Hematopoietic multipotent progenitor cell (in vitro differentiated cells): ENCODE measurements around the gene PODNL1. TPM values are rescaled to one million over a fixed set of nuclear protein-coding genes. Genes with fewer than 3 reads are reported as not detected.

ENCODE experiments used
- DNase-seq, 3 donors: peaks; one replicate each; pipeline ENCODE4 v3.0.0-alpha.2; 2011 to 2015; ENCODE audit warnings: low read depth in 2 of 3, low spot score in 2 of 3
- total RNA-seq: library from RNA; depleted of rRNA; stranded (reverse); fragments of >200 nt; gene quantifications from one replicate; pipeline ENCODE4 v1.2.3, GENCODE V29; 2012

Gene PODNL1
- total RNA-seq, 1 donor, result under 0.01 TPM

- no peak for DNase-seq
Observed at GRCh38 chr19:13899912-13900584, 38.2 kb downstream of the PODNL1 start.

- no peak for DNase-seq
Observed at GRCh38 chr19:13899393-13899792, 38.8 kb downstream of the PODNL1 start.

- no peak for DNase-seq
Observed at GRCh38 chr19:13896227-13896626, 42.0 kb downstream of the PODNL1 start.

GRCh38 chr19:13894552-13894951 lies 43.7 kb downstream of the PODNL1 start:
- no peak for DNase-seq

GRCh38 chr19:13892870-13893269 lies 45.3 kb downstream of the PODNL1 start:
- DNase-seq, result no peak

GRCh38 chr19:13890136-13890535 lies 48.1 kb downstream of the PODNL1 start:
- DNase-seq, result no peak

- DNase-seq, result no peak
Observed at GRCh38 chr19:13888281-13888680, 49.9 kb downstream of the PODNL1 start.

- DNase-seq, result no peak
Observed at GRCh38 chr19:13887517-13887916, 50.7 kb downstream of the PODNL1 start.

- DNase-seq, result no peak
Observed at GRCh38 chr19:13887018-13887436, 51.2 kb downstream of the PODNL1 start.

GRCh38 chr19:13885826-13886365 lies 52.3 kb downstream of the PODNL1 start:
- DNase-seq, result no peak

GRCh38 chr19:13884726-13885591 lies 53.3 kb downstream of the PODNL1 start:
- no peak for DNase-seq

- DNase-seq, result no peak
Observed at GRCh38 chr19:13883516-13884064, 54.6 kb downstream of the PODNL1 start.

GRCh38 chr19:13882836-13883235 lies 55.4 kb downstream of the PODNL1 start:
- DNase-seq, result no peak

- DNase-seq, result no peak
Observed at GRCh38 chr19:13882419-13882795, 55.8 kb downstream of the PODNL1 start.

- peak in 2 of 3 donors; percentile 43 to 49 for DNase-seq
Observed at GRCh38 chr19:13881692-13882418, 56.4 kb downstream of the PODNL1 start.

GRCh38 chr19:13881251-13881691 lies 56.9 kb downstream of the PODNL1 start:
- DNase-seq, result peak in 2 of 3 donors; percentile 48 to 54

Other genes starting within 250 kb of the PODNL1 start
- gene MRI1, start 173.9 kb downstream of the PODNL1 start, total RNA-seq, result 86.7 TPM
- gene C19orf53, start 164.0 kb downstream of the PODNL1 start, total RNA-seq, result 30.4 TPM
- gene ZSWIM4, start 143.0 kb downstream of the PODNL1 start, total RNA-seq, result 15.1 TPM
- gene NANOS3, start 61.3 kb downstream of the PODNL1 start, total RNA-seq, result 2.7 TPM
- 2.4 TPM for gene BRME1, start 32.3 kb downstream of the PODNL1 start, total RNA-seq
- gene CC2D1A, start 32.2 kb downstream of the PODNL1 start, total RNA-seq, result 17.5 TPM
- gene DCAF15, start 14.1 kb upstream of the PODNL1 start, total RNA-seq, result 61.9 TPM
- 20.2 TPM for gene RFX1, start 67.9 kb upstream of the PODNL1 start, total RNA-seq
- gene RLN3, start 89.7 kb upstream of the PODNL1 start, total RNA-seq, result not detected
- gene IL27RA, start 93.3 kb upstream of the PODNL1 start, total RNA-seq, result 41.2 TPM
- gene PALM3, start 123.7 kb upstream of the PODNL1 start, total RNA-seq, result not detected
- 1.1 TPM for gene MISP3, start 134.4 kb upstream of the PODNL1 start, total RNA-seq
- gene C19orf67, start 147.4 kb upstream of the PODNL1 start, total RNA-seq, result not detected
- 35.5 TPM for gene SAMD1, start 152.3 kb upstream of the PODNL1 start, total RNA-seq
- gene PRKACA, start 179.3 kb upstream of the PODNL1 start, total RNA-seq, result 19.4 TPM
- gene ASF1B, start 198.2 kb upstream of the PODNL1 start, total RNA-seq, result 15.6 TPM